Keratinocyte (primary cell): Measurements from ENCODE around the gene TOP2A. TPM values are rescaled to one million over a fixed set of nuclear protein-coding genes. Genes with fewer than 3 reads are reported as not detected.

Experiments
- DNase-seq: peaks from one replicate; pipeline ENCODE4 v3.0.0-alpha.2; 2011; ENCODE audit warnings: low read depth, missing footprints, low spot score
- FAIRE-seq: peaks from 2 replicates; lab custom pipeline; 2011; peaks lifted over from hg19 to GRCh38; lab: Jason Lieb, UNC
- H2AFZ ChIP-seq: 2 replicates; pipeline ENCODE4 v1.6.0; 2012; ENCODE audit warnings: low read length, control low read depth, inconsistent platforms; ENCODE audit not compliant: control insufficient read depth
- H3K27ac ChIP-seq: 2 replicates; pipeline ENCODE4 v1.5.1; 2011; ENCODE audit warnings: low read length; ENCODE audit not compliant: control insufficient read depth, insufficient read depth
- H3K27me3 ChIP-seq: 3 replicates; pipeline ENCODE4 v1.6.0; 2011; ENCODE audit warnings: low read length; ENCODE audit not compliant: control insufficient read depth, insufficient read depth; ENCODE audit errors: extremely low read depth
- H3K36me3 ChIP-seq, 2 experiments: 2 replicates in 1 of 2; 3 replicates in 1 of 2; pipeline ENCODE4 v1.5.1; 2011; ENCODE audit warnings: low read length in 2 of 2, mild to moderate bottlenecking in 1 of 2; ENCODE audit not compliant: control insufficient read depth in 2 of 2, insufficient read depth in 2 of 2; ENCODE audit errors: extremely low read depth in 1 of 2
- H3K4me1 ChIP-seq: 3 replicates; pipeline ENCODE4 v1.5.1; 2011; ENCODE audit warnings: low read length; ENCODE audit not compliant: control insufficient read depth, insufficient read depth; ENCODE audit errors: extremely low read depth
- H3K4me2 ChIP-seq: 3 replicates; pipeline ENCODE4 v1.6.0; 2011; ENCODE audit warnings: low read depth, low read length; ENCODE audit not compliant: control insufficient read depth, insufficient read depth; ENCODE audit errors: extremely low read depth
- H3K4me3 ChIP-seq, 3 experiments: fragments of 200-600 bp in 1 of 3; sonication (generic) in 1 of 3; 2 replicates in 2 of 3; 3 replicates in 1 of 3; pipeline ENCODE4 v1.5.1; 2011 to 2016; ENCODE audit warnings: low read length in 3 of 3, mild to moderate bottlenecking in 3 of 3, control low read depth in 2 of 3, inconsistent platforms in 1 of 3, low read depth in 1 of 3, mixed read lengths in 1 of 3, mixed run types in 1 of 3, moderate library complexity in 1 of 3; ENCODE audit not compliant: control insufficient read depth in 2 of 3, insufficient read depth in 2 of 3; ENCODE audit errors: extremely low read depth in 1 of 3
- H3K79me2 ChIP-seq: 2 replicates; pipeline ENCODE4 v1.6.0; 2012; ENCODE audit warnings: low read length; ENCODE audit not compliant: control insufficient read depth, insufficient read depth
- H3K9ac ChIP-seq: 3 replicates; pipeline ENCODE4 v1.6.0; 2011; ENCODE audit warnings: low read length; ENCODE audit not compliant: control insufficient read depth, insufficient read depth; ENCODE audit errors: extremely low read depth
- H3K9me1 ChIP-seq: 3 replicates; pipeline ENCODE4 v1.6.0; 2011; ENCODE audit warnings: low read length; ENCODE audit not compliant: control insufficient read depth, insufficient read depth; ENCODE audit errors: extremely low read depth
- H3K9me3 ChIP-seq: 2 replicates; pipeline ENCODE4 v1.5.1; 2012; ENCODE audit warnings: low read depth, low read length; ENCODE audit not compliant: control insufficient read depth
- H4K20me1 ChIP-seq: 3 replicates; pipeline ENCODE4 v1.6.0; 2011; ENCODE audit warnings: low read length; ENCODE audit not compliant: control insufficient read depth, insufficient read depth; ENCODE audit errors: extremely low read depth
- EZH2 ChIP-seq: IDR thresholded peaks from one replicate; pipeline ENCODE4 v1.6.1; 2012; ENCODE audit warnings: inconsistent platforms, mild to moderate bottlenecking, low read length, moderate library complexity
- dilution Hi-C: fragments of 300-500 bp; cut with MboI; formaldehyde crosslinking; loops from one replicate; pipeline ENCODE4 v1.7.0; 2020; ENCODE audit warnings: low sequenced_read_pairs; ENCODE audit not compliant: extremely low pct_ligation_motif_present
- polyA plus RNA-seq, 5 experiments: library from polyadenylated mRNA; depleted of rRNA in 3 of 5; stranded (reverse) in 3 of 5; stranded (forward) in 1 of 5; unstranded in 1 of 5; fragments of >200 nt; gene quantifications; 1 replicate in 1 of 5; 2 replicates in 3 of 5; 3 replicates in 1 of 5; pipeline versions ENCODE4 v1.2.1 to v1.2.3, GENCODE V29; 2011 to 2012; ENCODE audit warnings: missing spikeins in 2 of 5, low read depth in 1 of 5, low replicate concordance in 1 of 5
- TF ChIP-seq, protein P1 (sequence below), 3 experiments: IDR thresholded peaks in 1 of 3; conservative IDR thresholded peaks in 1 of 3; optimal IDR thresholded peaks in 1 of 3; 2 replicates in 2 of 3; 3 replicates in 1 of 3; pipeline versions ENCODE3 to v1.5.1; 2011; ENCODE audit warnings: low read length in 3 of 3, mild to moderate bottlenecking in 3 of 3, moderate library complexity in 2 of 3, control low read depth in 1 of 3, inconsistent platforms in 1 of 3; ENCODE audit not compliant: insufficient read depth in 2 of 3; ENCODE audit errors: extremely low read depth in 1 of 3

The TOP2A gene
- polyA plus RNA-seq, 1 donor (not counting 4 experiments of a cell fraction or from before 2014, with no cell fraction given) = 45.0 TPM

DNA sequence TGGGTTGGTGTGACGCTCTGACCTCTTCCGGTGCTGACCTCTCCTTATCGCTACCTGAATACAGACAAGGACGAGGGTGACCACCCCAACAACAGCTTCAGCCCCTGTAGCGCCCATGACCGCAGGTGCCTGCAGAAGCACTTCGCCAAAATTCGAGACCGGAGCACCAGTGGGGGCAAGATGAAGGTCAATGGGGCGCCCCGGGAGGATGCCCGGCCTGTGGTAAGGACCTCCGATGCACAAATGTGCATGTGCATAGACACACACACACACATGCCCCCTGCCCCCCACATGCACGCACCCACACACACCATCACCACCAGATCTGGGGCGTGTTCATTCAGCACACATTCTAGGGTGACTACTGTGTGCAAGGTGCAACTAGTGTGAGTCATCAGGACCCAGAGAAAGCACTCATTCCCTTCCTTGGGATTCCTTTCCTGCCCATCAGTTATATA, 35.3 kb upstream of the TOP2A start:
- no peak for TF ChIP-seq EZH2
- Histone ChIP-seq H3K27me3 (peaks cover 23% of the 10 kb centered on the region), H3K36me3 (no peaks in the 10 kb centered on the region), H3K4me2 (peak overlapping the region; percentile 2), H4K20me1 (no peaks in the 10 kb centered on the region), H3K79me2 (no peaks in the 10 kb centered on the region), H3K27ac (no peak overlapping the region), H3K9ac (no peak overlapping the region), H2AFZ (no peak overlapping the region), H3K9me3 (no peaks in the 10 kb centered on the region), H3K4me3 (no peak overlapping the region), H3K4me1 (peaks cover 22% of the 10 kb centered on the region), H3K9me1 (no peaks in the 10 kb centered on the region)
- FAIRE-seq = peak; percentile 39
- dilution Hi-C loops = no loop called here
- DNase-seq = no peak

DNA sequence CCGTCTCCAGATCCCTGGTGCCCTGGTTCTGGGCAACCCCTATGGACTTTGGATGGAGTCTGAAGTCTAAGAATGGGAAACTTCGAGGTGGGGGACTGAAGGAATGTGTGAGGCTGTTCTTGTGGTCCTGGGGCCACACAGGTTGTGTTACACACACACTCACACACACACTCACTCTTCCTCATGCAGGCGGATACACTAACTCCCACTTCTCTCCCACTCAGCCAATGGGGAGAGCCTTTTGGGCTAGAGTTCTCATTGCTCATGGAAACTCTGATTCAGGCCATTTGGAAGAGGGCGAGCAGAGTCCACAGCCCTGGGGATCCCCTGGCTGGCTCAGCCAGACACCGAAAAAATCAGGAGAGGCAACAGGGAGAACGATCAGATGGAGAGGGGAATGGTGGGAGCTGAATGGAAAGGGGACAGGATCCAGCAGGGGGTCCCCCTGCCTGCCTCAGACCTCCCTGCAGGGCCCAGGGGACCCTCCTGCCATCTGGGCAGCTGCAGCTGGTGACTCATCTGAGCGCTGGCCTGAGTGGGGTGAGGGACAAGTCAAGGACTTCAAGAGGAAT, 34.6 kb upstream of the TOP2A start:
- peaks cover 17% of the 10 kb centered on the region for H3K4me1 ChIP-seq
- no peak for FAIRE-seq
- no peaks in the 10 kb centered on the region for H3K9me3 ChIP-seq
- no peak overlapping the region for H2AFZ ChIP-seq
- no peaks in the 10 kb centered on the region for H4K20me1 ChIP-seq
- TF ChIP-seq EZH2 = no peak
- TF ChIP-seq, protein P1, sequence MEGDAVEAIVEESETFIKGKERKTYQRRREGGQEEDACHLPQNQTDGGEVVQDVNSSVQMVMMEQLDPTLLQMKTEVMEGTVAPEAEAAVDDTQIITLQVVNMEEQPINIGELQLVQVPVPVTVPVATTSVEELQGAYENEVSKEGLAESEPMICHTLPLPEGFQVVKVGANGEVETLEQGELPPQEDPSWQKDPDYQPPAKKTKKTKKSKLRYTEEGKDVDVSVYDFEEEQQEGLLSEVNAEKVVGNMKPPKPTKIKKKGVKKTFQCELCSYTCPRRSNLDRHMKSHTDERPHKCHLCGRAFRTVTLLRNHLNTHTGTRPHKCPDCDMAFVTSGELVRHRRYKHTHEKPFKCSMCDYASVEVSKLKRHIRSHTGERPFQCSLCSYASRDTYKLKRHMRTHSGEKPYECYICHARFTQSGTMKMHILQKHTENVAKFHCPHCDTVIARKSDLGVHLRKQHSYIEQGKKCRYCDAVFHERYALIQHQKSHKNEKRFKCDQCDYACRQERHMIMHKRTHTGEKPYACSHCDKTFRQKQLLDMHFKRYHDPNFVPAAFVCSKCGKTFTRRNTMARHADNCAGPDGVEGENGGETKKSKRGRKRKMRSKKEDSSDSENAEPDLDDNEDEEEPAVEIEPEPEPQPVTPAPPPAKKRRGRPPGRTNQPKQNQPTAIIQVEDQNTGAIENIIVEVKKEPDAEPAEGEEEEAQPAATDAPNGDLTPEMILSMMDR (optimal IDR thresholded peaks at IDR 0.05 in 1 of 3, IDR thresholded peaks at IDR 0.05 in 1 of 3, conservative IDR thresholded peaks at IDR 0.05 in 1 of 3; ENCODE audit: extremely low read depth in 1 of 3, insufficient read depth in 2 of 3, low read length in 3 of 3) = no peak
- dilution Hi-C loops = no loop called here
- peaks cover 27% of the 10 kb centered on the region for H3K27me3 ChIP-seq
- H3K4me2 ChIP-seq = no peak overlapping the region
- no peak for DNase-seq
- no peaks in the 10 kb centered on the region for H3K9me1 ChIP-seq
- no peak overlapping the region for H3K27ac ChIP-seq
- no peak overlapping the region for H3K9ac ChIP-seq
- H3K79me2 ChIP-seq = no peaks in the 10 kb centered on the region
- no peaks in the 10 kb centered on the region for H3K36me3 ChIP-seq
- H3K4me3 ChIP-seq = no peak overlapping the region

DNA sequence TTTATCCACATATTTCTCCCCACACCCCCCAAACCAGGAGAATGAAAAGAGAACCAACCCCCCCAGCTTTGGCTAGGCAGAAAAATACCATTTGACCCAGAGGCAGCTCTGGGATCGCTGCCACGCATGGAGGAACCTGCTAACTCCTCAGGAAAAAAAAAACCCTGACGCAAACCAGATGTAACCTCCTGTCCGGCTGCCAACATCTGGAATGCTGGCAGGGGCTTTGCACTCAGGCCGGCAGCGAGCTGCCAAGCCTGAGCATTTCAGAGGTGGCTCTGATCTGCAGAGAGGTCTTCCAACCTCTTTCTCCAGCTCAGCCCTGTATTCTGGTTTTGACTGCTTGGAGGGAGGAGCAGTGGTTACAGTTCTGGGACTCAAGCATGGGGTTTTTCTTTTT, 33.7 kb upstream of the TOP2A start:
- no peak overlapping the region for H3K9ac ChIP-seq
- H3K36me3 ChIP-seq = no peaks in the 10 kb centered on the region
- H4K20me1 ChIP-seq = no peaks in the 10 kb centered on the region
- FAIRE-seq = no peak
- H3K4me1 ChIP-seq = peaks cover 17% of the 10 kb centered on the region
- TF ChIP-seq, protein P1 (optimal IDR thresholded peaks at IDR 0.05 in 1 of 3, IDR thresholded peaks at IDR 0.05 in 1 of 3, conservative IDR thresholded peaks at IDR 0.05 in 1 of 3; ENCODE audit: extremely low read depth in 1 of 3, insufficient read depth in 2 of 3, low read length in 3 of 3) = no peak
- no peak for TF ChIP-seq EZH2
- no peaks in the 10 kb centered on the region for H3K79me2 ChIP-seq
- H2AFZ ChIP-seq = no peak overlapping the region
- H3K9me1 ChIP-seq = no peaks in the 10 kb centered on the region
- DNase-seq = no peak
- no peak overlapping the region for H3K27ac ChIP-seq
- peaks cover 33% of the 10 kb centered on the region for H3K27me3 ChIP-seq
- dilution Hi-C loops = no loop called here
- H3K4me2 ChIP-seq = no peak overlapping the region
- H3K4me3 ChIP-seq = no peak overlapping the region
- H3K9me3 ChIP-seq = no peaks in the 10 kb centered on the region
